Kidney (tissue), 14 donors: ENCODE results near the gene FSD1L. TPM values are rescaled to one million over a fixed set of nuclear protein-coding genes. Genes with fewer than 3 reads are reported as not detected.

ENCODE experiments used
- DNase-seq, 5 donors: peaks; one replicate each; pipeline ENCODE4 v3.0.0-alpha.2; 2013 to 2020
- FAIRE-seq: peaks from 2 replicates; lab custom pipeline; 2012; peaks lifted over from hg19 to GRCh38; lab: Jason Lieb, UNC
- H3K27ac ChIP-seq, 2 donors: one replicate each; pipeline ENCODE4 v1.7.0; 2013; ENCODE audit warnings: low read depth in 2 of 2, low read length in 2 of 2, inconsistent platforms in 1 of 2
- H3K27me3 ChIP-seq: one replicate; pipeline ENCODE4 v1.7.1; 2013; ENCODE audit warnings: low read length, inconsistent platforms; ENCODE audit not compliant: control insufficient read depth, insufficient read depth
- H3K36me3 ChIP-seq, 3 donors: one replicate each; pipeline versions ENCODE4 v1.7.0 to v1.7.1; 2013; ENCODE audit warnings: low read length in 3 of 3, control low read depth in 1 of 3, inconsistent platforms in 1 of 3; ENCODE audit not compliant: insufficient read depth in 3 of 3, control insufficient read depth in 2 of 3
- H3K4me1 ChIP-seq, 3 donors: one replicate each; pipeline versions ENCODE4 v1.7.0 to v1.7.1; 2013; ENCODE audit warnings: low read length in 3 of 3, inconsistent platforms in 1 of 3, low read depth in 1 of 3; ENCODE audit not compliant: control insufficient read depth in 2 of 3, insufficient read depth in 2 of 3
- H3K4me3 ChIP-seq, 3 donors: one replicate each; pipeline versions ENCODE4 v1.7.0 to v1.8.1; 2013; ENCODE audit warnings: low read length in 3 of 3, control low read depth in 1 of 3, inconsistent platforms in 1 of 3
- H3K9ac ChIP-seq, 3 donors: one replicate each; pipeline versions ENCODE4 v1.7.0 to v1.7.1; 2013; ENCODE audit warnings: low read length in 3 of 3, control low read depth in 1 of 3, inconsistent platforms in 1 of 3
- H3K9me3 ChIP-seq, 3 donors: one replicate each; pipeline versions ENCODE4 v1.7.0 to v1.7.1; 2013; ENCODE audit warnings: low read length in 3 of 3, control low read depth in 1 of 3, inconsistent platforms in 1 of 3; ENCODE audit not compliant: control insufficient read depth in 2 of 3, insufficient read depth in 1 of 3
- CTCF ChIP-seq: IDR thresholded peaks from 3 replicates; pipeline ENCODE4 v1.5.1; 2012; ENCODE audit warnings: mild to moderate bottlenecking, moderate library complexity, borderline replicate concordance; ENCODE audit not compliant: insufficient read depth; ENCODE audit errors: extremely low read depth
- intact Hi-C: fragments of 100-400 bp; cut with DNase I; formaldehyde crosslinking; loops from one replicate; pipeline ENCODE4 v1.11.1; 2022
- polyA plus RNA-seq: library from polyadenylated mRNA; stranded (reverse); fragments of 350-450 nt; fragmentation: Illumina TruSeq; extraction: RNeasy Lipid Tissue Mini Kit (QIAGEN cat#74804); gene quantifications from one replicate; pipeline ENCODE4 v1.2.3, GENCODE V29; 2014; ENCODE audit warnings: low read depth, low replicate concordance; ENCODE audit not compliant: insufficient read depth
- total RNA-seq: library from RNA; stranded (reverse); fragmentation: NEBNext Ultra II Directional; extraction: Animal tissue kit (Norgen Biotek cat#: 25700); gene quantifications from one replicate; pipeline ENCODE4 v1.2.1, GENCODE V29; 2021
- donor health status: control.
- donor health status: control.
- donor health status: control.
- donor health status: control.
- donor health status: control.
- donor health status: DM: yes; HTN: yes; CAD: no.
- donor health status: Normal renal cell carcinoma (clear cell type).

FSD1L gene
- total and polyA plus RNA-seq, 2 donors from 2014 or later, result 1.4 to 13.2 TPM

DNA sequence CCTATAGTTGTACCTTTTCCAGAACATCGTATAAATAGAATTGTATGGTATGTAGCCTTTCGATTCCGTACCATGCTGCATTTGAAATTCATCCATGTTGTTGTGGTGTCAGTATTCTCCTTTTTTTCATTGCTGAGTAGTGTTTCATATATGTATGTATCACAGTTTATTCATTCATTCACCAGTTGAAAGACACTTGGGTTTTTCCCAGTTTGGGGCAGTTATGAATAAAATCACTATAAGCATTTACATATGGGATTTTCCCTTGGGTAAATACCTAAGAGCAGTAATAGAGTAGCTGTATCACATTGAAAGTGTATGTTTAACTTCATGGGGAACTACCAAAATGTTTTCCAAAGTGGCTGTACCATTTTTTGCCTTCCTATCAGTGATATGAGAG is 94.0 kb downstream of the FSD1L start:
- Histone ChIP-seq H3K4me1 (no peaks in the 10 kb centered on the region), H3K9ac (no peak overlapping the region), H3K27me3 (no peaks in the 10 kb centered on the region), H3K9me3 (no peaks in the 10 kb centered on the region), H3K36me3 (no peaks in the 10 kb centered on the region), H3K4me3 (no peak overlapping the region), H3K27ac (no peak overlapping the region)
- FAIRE-seq (no peak), DNase-seq (no peak)
- intact Hi-C loops, result no loop called here
- no peak for TF ChIP-seq CTCF

GRCh38 chr9:105554042-105554441 is 106.2 kb downstream of the FSD1L start:
- DNase-seq (peak in 1 of 5 donors; percentile 14), FAIRE-seq (no peak)
- intact Hi-C loops, result no loop called here
- H3K4me3 ChIP-seq, result no peak overlapping the region
- peaks cover 0 to 4% (median 3%) of the 10 kb centered on the region in 3 donors for H3K4me1 ChIP-seq
- TF ChIP-seq CTCF, result no peak
- H3K27me3 ChIP-seq, result no peaks in the 10 kb centered on the region
- H3K9ac ChIP-seq, result no peak overlapping the region
- H3K9me3 ChIP-seq, result no peaks in the 10 kb centered on the region
- no peaks in the 10 kb centered on the region for H3K36me3 ChIP-seq
- H3K27ac ChIP-seq, result no peak overlapping the region

GRCh38 chr9:105557804-105558610 is 110.2 kb downstream of the FSD1L start, which contains the start of gene FKTN:
Gene FKTN (plus strand): TSS chr9:105558131. CDS start chr9:105575033, 16,902 bp downstream.
- Histone ChIP-seq H3K4me3 (peak within 1 kb of the TSS; percentile 89 to 98 (median 95)), H3K27ac (peak within 1 kb of the TSS in 1 of 2 donors; percentile 67), H3K36me3 (no peaks in the 10 kb centered on the region), H3K27me3 (no peaks in the 10 kb centered on the region), H3K9me3 (peaks cover 0 to 3% (median 3%) of the 10 kb centered on the region in 3 donors), H3K9ac (peak within 1 kb of the TSS; percentile 35 to 95 (median 84)), H3K4me1 (peaks cover 0 to 4% (median 3%) of the 10 kb centered on the region in 3 donors)
- intact Hi-C loops, result no loop called here
- no peak for TF ChIP-seq CTCF
- no peak for FAIRE-seq
- peak; percentile 90 to 95 (median 93) for DNase-seq
